SU-DHL-6 (cell line): ENCODE measurements around the gene TMEM94.

Source experiments
- H2AFZ ChIP-seq: fragments of 200-600 bp; sonication (generic); 2 replicates; pipeline ENCODE4 v1.6.1; 2014; ENCODE audit warnings: low read depth, mild to moderate bottlenecking, moderate library complexity, mixed read lengths, antibody characterized with exemption, low read length; ENCODE audit not compliant: severe bottlenecking
- H3F3A ChIP-seq: fragments of 200-600 bp; shearing (Covaris generic); 2 replicates; pipeline ENCODE4 v1.6.0; 2016; ENCODE audit warnings: antibody characterized with exemption, mild to moderate bottlenecking; ENCODE audit not compliant: insufficient read depth
- H3K27ac ChIP-seq: fragments of 200-600 bp; sonication (generic); 2 replicates; pipeline ENCODE4 v1.5.1; 2016; ENCODE audit warnings: low read depth, mild to moderate bottlenecking, low read length, moderate library complexity, mixed read lengths
- H3K27me3 ChIP-seq: fragments of 200-600 bp; sonication (generic), shearing (Covaris generic); 2 replicates; pipeline ENCODE4 v1.6.0; 2014; ENCODE audit warnings: mild to moderate bottlenecking, low read length
- H3K36me3 ChIP-seq: fragments of 200-600 bp; sonication (generic); 2 replicates; pipeline ENCODE4 v1.6.1; 2014; ENCODE audit warnings: mild to moderate bottlenecking, low read length, mixed read lengths
- H3K4me2 ChIP-seq: fragments of 300-600, 200-600 bp; shearing (Covaris generic), sonication (generic); 2 replicates; pipeline ENCODE4 v1.6.0; 2014; ENCODE audit warnings: low read length, low read depth, mild to moderate bottlenecking; ENCODE audit not compliant: poor library complexity, severe bottlenecking
- H3K4me3 ChIP-seq: fragments of 200-600 bp; sonication (generic); 2 replicates; pipeline ENCODE4 v1.5.1; 2014; ENCODE audit warnings: antibody characterized with exemption, low read length, mild to moderate bottlenecking, mixed read lengths; ENCODE audit not compliant: insufficient read depth, poor library complexity, severe bottlenecking
- H3K79me2 ChIP-seq: fragments of 200-600 bp; sonication (generic); 2 replicates; pipeline ENCODE4 v1.6.1; 2014; ENCODE audit warnings: mild to moderate bottlenecking, low read length, moderate library complexity; ENCODE audit not compliant: insufficient read depth
- H3K9ac ChIP-seq: fragments of 200-600 bp; sonication (generic); 2 replicates; pipeline ENCODE4 v1.7.0; 2014; ENCODE audit warnings: mild to moderate bottlenecking, low read length
- H3K9me2 ChIP-seq: fragments of 200-600 bp; sonication (generic); replicated peaks from 2 replicates; pipeline ENCODE4 v1.6.1; 2014; ENCODE audit warnings: low read length; ENCODE audit not compliant: insufficient read depth
- H3K9me3 ChIP-seq: fragments of 200-600 bp; sonication (generic); 2 replicates; pipeline ENCODE4 v1.6.1; 2014; ENCODE audit warnings: low read length, mixed read lengths; ENCODE audit not compliant: insufficient read depth
- H4K20me1 ChIP-seq: fragments of 200-600 bp; sonication (generic); 2 replicates; pipeline ENCODE4 v1.6.1; 2014; ENCODE audit warnings: low read depth, mild to moderate bottlenecking, antibody characterized with exemption, low read length, moderate library complexity, mixed read lengths
- CTCF ChIP-seq: fragments of 200-600 bp; sonication (generic); IDR thresholded peaks from one replicate; pipeline ENCODE4 v1.5.1; 2017; ENCODE audit warnings: antibody characterized with exemption, mild to moderate bottlenecking, low read length, moderate library complexity; ENCODE audit not compliant: insufficient read depth, poor library complexity, severe bottlenecking
- EZH2phosphoT487 ChIP-seq: fragments of 200-600 bp; sonication (generic), shearing (Covaris generic); conservative IDR thresholded peaks from 2 replicates; pipeline ENCODE4 v1.6.1; 2018; ENCODE audit warnings: mild to moderate bottlenecking, antibody characterized with exemption, low read length, moderate library complexity, mixed read lengths

The TMEM94 gene

DNA sequence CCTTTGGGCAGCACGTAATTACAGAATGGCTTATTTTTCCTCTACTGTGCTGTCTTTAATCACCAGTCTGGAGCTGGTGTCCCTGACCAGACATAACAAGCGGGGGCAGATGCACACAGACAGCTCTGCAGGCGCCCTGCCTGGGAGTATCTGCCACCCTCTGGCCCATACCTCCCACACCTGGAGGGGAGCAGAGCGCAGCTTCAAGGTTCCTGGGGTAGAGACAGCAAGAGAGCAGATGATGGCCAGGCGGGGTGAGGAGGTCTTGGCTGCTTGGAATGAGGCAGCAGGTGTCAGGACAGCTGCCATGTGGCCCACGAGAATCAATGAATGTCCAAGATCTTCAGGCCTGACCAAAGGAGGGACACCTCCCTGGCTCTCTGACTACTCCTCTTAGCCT is 23.8 kb downstream of the TMEM94 start:
- Histone ChIP-seq H3F3A (no peaks in the 10 kb centered on the region), H3K36me3 (no peaks in the 10 kb centered on the region), H3K27ac (no peak overlapping the region), H3K27me3 (no peaks in the 10 kb centered on the region), H2AFZ (no peak overlapping the region), H3K4me2 (no peak overlapping the region), H3K9ac (no peak overlapping the region), H3K79me2 (no peaks in the 10 kb centered on the region), H3K9me3 (no peaks in the 10 kb centered on the region), H3K4me3 (no peak overlapping the region), H4K20me1 (no peaks in the 10 kb centered on the region), H3K9me2 (no peaks in the 10 kb centered on the region)
- TF ChIP-seq CTCF (no peak), EZH2phosphoT487 (no peak)

- H2AFZ ChIP-seq = no peak overlapping the region
- TF ChIP-seq EZH2phosphoT487 (no peak), CTCF (no peak)
- H4K20me1 ChIP-seq = no peaks in the 10 kb centered on the region
- H3K27me3 ChIP-seq = no peaks in the 10 kb centered on the region
- H3F3A ChIP-seq = no peaks in the 10 kb centered on the region
- no peaks in the 10 kb centered on the region for H3K9me2 ChIP-seq
- H3K9me3 ChIP-seq = no peaks in the 10 kb centered on the region
- no peak overlapping the region for H3K27ac ChIP-seq
- H3K4me2 ChIP-seq = no peak overlapping the region
- H3K36me3 ChIP-seq = no peaks in the 10 kb centered on the region
- H3K9ac ChIP-seq = no peak overlapping the region
- no peak overlapping the region for H3K4me3 ChIP-seq
- H3K79me2 ChIP-seq = no peaks in the 10 kb centered on the region
Observed at GRCh38 chr17:75481194-75482068, 25.0 kb downstream of the TMEM94 start.

- no peak overlapping the region for H3K27ac ChIP-seq
- H3K36me3 ChIP-seq = no peaks in the 10 kb centered on the region
- no peaks in the 10 kb centered on the region for H3K79me2 ChIP-seq
- no peak overlapping the region for H3K4me3 ChIP-seq
- no peaks in the 10 kb centered on the region for H4K20me1 ChIP-seq
- H3K9me2 ChIP-seq = no peaks in the 10 kb centered on the region
- TF ChIP-seq CTCF = no peak
- no peak for TF ChIP-seq EZH2phosphoT487
- H3K9ac ChIP-seq = no peak overlapping the region
- H3K4me2 ChIP-seq = no peak overlapping the region
- no peaks in the 10 kb centered on the region for H3K27me3 ChIP-seq
- H3K9me3 ChIP-seq = no peaks in the 10 kb centered on the region
- peaks cover 2% of the 10 kb centered on the region; the same call in 1 of the 2 replicates for H3F3A ChIP-seq
- H2AFZ ChIP-seq = no peak overlapping the region
Observed at GRCh38 chr17:75482098-75482942, 25.9 kb downstream of the TMEM94 start.
